Activated CD8-positive, alpha-beta memory T cell treated with anti-CD3 and anti-CD28 coated beads for 36 hours (primary cell): ENCODE results near the gene EHD1. TPM values are rescaled to one million over a fixed set of nuclear protein-coding genes. Genes with fewer than 3 reads are reported as not detected.
"Not testable (repeated sequence)": the region's sequence is repeated elsewhere in the genome, so short reads cannot be mapped to it uniquely, and the experiment has no call there.

Experiments
- CTCF ChIA-PET: fragments of 350-600 bp; sonication (Branson Sonifier 250); formaldehyde crosslinking; loops from one replicate; lab custom pipeline; 2021; ENCODE audit warnings: antibody characterized with exemption; lab: Charles Lee
- POLR2A ChIA-PET: fragments of 350-600 bp; sonication (Branson Sonifier 250); formaldehyde crosslinking; loops from one replicate; lab custom pipeline; 2021; ENCODE audit warnings: antibody characterized with exemption; lab: Charles Lee
- total RNA-seq, 2 experiments: library from RNA; stranded (reverse); gene quantifications; one replicate each; pipeline ENCODE4 v1.2.3, GENCODE V29; 2021

The EHD1 gene
- total RNA-seq, 2 experiments from 2014 or later = 82.2 to 85.8 TPM

GRCh38 chr11:64836448-64837072, 41.9 kb downstream of the EHD1 start:
- CTCF ChIA-PET = interaction anchor here (0.5 to 1.4 kb wide), 5 partner anchors 10 to 177 kb away, joined by 3 to 7 read pairs (median 4); partner anchors contain the start of gene ARL2
- POLR2A ChIA-PET = no interaction called here

DNA sequence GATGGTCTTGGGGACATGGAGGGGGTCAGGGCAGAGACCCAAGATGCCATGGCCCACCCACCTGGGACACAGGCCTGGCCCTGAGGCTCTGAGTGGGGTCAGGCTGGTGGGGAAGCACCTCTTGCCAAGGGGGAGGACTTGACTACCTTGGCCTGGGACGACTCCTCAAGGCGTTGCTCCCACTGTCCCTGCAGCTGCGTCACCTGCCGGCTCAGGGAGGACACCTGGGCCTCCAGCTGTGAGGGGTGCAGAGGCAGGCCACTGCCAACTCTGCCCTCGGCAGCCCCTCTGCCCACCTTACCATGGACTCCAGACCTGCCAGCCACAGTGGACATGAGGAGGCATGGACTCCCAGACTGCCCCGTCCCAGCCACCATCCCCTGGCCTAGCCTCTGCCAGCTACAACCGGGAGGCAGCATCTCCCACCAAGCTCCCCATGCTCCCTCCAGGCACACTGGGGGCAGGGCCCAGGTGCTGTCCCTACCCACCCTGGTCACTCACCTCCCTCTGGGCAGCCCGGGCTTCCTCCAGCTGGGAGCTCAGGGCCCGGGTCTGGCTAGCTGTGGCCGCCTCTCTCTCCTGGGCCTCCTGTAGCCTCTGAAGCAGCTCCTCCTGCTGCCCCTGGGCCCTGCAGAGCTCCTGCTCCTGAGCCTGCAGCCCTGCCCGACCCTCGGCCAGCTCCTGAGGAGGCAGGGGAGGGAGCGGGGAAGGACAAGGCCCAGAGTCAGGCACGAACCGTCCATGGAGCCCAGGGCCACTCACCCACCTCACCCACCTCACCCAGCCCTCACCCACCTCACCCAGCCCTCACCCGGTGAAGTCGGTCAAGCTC, 42.6 kb downstream of the EHD1 start:
- CTCF ChIA-PET = interaction anchor here (0.5 to 1.4 kb wide), 3 partner anchors 11 to 178 kb away, joined by 4 to 7 read pairs (median 4); partner anchors contain the start of gene ARL2
- POLR2A ChIA-PET = interaction anchor here (0.5 kb wide), 1 partner anchor 51 kb away, joined by 3 read pairs; no protein-coding TSS in a partner anchor

DNA sequence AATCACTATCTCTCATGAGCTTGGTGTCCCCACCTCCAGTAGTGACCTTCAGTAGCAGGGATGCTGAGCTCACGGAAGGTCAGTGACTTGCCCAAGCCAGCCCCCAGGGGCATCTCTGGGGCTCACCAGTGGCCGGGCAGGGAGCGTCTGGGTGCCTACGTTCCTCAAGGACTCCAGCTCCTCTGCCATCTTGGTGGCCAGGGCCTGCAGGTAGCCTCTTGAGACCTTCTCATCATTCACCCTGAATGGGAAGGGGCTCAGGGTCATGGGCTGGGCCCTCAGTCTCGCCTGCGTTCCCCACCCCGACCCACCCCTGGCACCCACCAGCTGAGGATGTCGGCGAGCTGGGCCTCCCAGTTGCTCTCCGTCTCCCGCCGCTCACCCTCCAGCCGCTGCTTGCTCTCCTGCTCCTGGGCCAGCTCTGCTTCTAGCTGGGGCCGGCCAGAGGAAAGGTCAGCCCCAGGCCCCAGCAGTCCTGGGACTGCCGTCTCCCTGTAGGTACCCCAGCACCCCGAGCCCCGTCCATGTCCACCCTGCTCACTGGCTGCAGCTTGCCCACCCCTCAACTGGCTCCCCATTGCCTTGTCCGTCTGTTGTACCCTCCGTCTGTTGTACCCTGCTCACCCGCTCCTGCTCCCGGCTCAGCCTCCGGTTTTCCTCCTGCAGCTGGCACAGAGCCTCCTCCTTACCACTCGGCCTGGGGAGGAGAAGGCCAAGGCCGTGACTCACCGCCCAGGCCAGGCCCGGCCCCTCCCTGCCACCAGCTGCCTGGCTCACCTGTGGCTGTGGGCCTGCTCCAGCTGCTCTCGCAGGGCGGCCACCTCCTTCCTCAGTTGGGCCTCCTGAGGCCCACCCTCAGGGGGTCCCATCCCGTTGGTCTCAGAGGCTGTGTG, 43.5 kb downstream of the EHD1 start:
- ChIA-PET CTCF (no interaction called here), POLR2A (no interaction called here)

GRCh38 chr11:64834031-64834722, 44.2 kb downstream of the EHD1 start:
- ChIA-PET POLR2A (no interaction called here), CTCF (no interaction called here)

GRCh38 chr11:64833509-64833908, 44.9 kb downstream of the EHD1 start:
- ChIA-PET CTCF (no interaction called here), POLR2A (no interaction called here)

DNA sequence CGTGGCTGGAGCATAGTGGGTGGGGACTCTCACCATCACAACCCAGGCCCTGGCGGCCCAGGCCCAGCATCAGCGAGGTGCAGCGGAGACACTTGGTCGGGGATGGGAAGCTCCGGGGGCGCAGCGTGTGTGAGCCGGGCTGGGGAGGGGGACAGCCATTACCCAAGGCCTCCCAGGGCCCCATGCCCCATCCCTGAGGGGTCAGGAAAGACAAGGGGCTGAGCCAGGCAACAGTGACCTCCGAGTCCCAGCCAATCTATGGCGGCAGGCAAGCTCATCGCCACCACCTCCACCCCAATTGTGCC, 45.3 kb downstream of the EHD1 start:
- CTCF ChIA-PET = no interaction called here

DNA sequence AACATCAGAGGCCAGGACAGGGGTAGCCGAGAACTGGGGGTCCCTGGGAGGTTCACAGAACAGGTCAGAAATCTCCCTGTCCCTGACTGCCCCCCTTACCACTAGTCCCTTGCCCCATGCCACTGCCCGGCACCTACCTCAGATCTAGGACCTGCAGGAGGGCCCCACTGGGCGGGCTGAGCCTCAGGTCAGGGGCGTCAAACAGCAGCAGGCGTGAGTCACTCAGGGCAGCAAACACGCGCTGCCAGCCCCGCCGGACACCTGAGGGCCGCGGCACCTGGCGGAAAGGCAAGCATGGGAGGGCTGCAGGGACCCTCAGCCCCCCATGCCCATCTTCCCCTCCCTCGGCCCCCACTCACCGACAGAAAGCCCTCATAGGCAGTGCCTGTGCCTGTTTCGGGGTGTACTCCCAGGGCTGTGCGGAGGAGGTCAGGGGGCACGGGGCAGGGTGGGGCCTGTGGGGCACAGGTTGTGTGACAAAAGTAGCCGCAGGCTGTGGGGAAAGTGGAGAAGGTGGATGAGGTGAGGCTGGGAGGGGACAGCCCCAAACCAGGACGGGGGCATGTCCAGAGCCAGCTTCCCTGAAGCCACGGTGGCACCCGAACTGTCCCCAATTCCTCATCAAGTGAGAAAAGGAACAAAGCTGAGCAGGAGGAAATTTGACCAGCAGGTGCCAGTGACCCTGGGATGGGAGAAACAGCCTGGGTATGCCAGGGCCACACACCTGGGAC, 45.8 kb downstream of the EHD1 start:
- ChIA-PET POLR2A (no interaction called here), CTCF (no interaction called here)

More for the DNA sequence above, 45.3 kb downstream of the EHD1 start:
- POLR2A ChIA-PET = no interaction called here

- ChIA-PET CTCF (no interaction called here), POLR2A (no interaction called here)
These were observed 47.0 kb downstream of the EHD1 start for GRCh38 chr11:64831411-64831891.

GRCh38 chr11:64829536-64830251, 48.7 kb downstream of the EHD1 start:
- CTCF ChIA-PET = interaction anchor here (0.9 kb wide), 1 partner anchor 126 kb away, joined by 3 read pairs; no protein-coding TSS in a partner anchor
- POLR2A ChIA-PET = no interaction called here

DNA sequence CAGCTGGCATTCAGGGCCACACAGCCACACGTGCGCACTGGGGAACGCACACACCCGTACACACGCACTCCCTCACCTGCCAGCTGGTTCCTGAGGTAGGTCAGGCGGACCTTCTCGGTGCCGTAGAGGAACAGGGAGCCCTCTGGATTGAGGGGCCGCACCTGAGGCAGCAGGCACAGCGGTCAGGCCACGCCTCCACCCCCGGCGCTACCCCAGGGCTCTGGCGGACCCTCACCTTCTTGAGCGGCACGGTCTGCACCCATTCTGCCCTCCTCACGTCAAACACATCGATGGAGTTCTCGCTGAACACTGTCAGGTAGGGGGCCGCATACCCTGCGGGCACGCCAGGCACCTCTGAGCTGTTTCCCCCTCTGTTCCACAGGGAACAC, 51.0 kb downstream of the EHD1 start:
- POLR2A ChIA-PET = no interaction called here
- CTCF ChIA-PET = interaction anchor here (0.6 kb wide), 1 partner anchor 327 kb away, joined by 3 read pairs; no protein-coding TSS in a partner anchor

DNA sequence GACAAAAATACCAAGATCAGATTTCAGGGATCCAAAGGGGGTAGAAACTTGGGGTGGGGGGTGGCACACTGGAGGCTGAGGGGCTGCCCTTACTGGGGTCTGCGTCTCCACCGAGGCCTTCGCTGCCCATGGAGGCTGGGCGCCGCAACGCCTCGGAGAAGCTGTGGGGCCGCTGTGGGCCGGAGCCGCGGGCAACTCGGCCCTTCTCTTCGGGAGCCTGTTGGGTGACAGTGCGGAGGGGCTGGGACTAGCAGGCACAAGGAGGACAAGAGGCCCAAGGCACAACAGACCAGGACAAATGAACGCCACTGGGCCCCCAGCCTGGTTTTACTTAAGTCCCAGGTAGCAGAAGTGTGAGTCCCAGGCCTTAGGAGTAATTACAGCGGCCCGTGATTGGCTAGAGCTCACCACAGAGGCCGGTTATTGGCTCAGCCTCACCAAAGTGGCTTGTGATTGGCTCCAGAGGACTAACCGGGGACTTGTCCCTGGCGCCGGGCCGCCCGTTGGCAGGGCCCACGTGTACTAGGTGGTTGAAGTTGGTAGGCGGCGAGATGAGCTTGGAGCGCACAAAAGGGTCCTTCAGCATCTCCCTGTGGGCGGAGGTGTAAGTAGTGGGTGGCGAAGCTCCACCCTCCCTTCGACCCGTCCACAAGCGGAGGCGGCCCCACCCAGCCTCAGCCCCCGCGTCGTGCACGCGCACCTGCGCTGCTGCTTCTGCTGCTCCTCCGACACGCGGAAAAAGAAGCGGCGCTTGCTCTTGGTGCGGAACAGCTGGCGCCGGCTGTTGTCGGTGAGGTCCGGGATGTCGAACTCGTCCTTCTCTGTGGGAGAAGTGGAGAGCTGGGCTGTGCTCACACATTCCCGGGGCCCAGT, 51.6 kb downstream of the EHD1 start:
- CTCF ChIA-PET = interaction anchor here (0.6 kb wide), 1 partner anchor 328 kb away, joined by 3 read pairs; no protein-coding TSS in a partner anchor
- POLR2A ChIA-PET = no interaction called here

GRCh38 chr11:64826062-64826461, 52.4 kb downstream of the EHD1 start:
- POLR2A ChIA-PET = no interaction called here

GRCh38 chr11:64823568-64824119, 54.8 kb downstream of the EHD1 start:
- POLR2A ChIA-PET = no interaction called here
- CTCF ChIA-PET = interaction anchor here (1.0 kb wide), 1 partner anchor 492 kb away, joined by 3 read pairs; no protein-coding TSS in a partner anchor

More at GRCh38 chr11:64826062-64826461, 52.4 kb downstream of the EHD1 start:
- CTCF ChIA-PET = no interaction called here

DNA sequence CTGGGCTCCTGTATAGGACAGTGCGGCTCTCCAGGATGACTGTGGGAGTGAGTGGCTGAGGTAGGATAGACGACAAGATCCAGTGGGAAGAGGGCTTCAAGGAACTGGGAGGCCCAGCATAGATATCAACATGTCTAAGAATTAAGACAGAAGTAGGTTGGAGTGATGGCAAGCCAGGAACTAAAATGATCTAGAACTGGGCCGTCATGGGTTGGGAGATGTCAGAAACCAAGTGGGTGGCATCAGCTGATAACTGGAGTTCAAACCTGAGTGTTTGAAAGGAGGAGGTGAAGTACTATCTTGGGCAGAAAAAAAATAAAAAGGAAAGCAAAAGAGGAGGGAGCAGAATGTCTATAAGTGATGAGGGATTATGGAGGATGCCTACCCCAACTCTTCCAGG, 60.9 kb downstream of the EHD1 start:
- POLR2A ChIA-PET = no interaction called here
- CTCF ChIA-PET = interaction anchor here (1.0 kb wide), 1 partner anchor 31 kb away, joined by 3 read pairs; no protein-coding TSS in a partner anchor

DNA sequence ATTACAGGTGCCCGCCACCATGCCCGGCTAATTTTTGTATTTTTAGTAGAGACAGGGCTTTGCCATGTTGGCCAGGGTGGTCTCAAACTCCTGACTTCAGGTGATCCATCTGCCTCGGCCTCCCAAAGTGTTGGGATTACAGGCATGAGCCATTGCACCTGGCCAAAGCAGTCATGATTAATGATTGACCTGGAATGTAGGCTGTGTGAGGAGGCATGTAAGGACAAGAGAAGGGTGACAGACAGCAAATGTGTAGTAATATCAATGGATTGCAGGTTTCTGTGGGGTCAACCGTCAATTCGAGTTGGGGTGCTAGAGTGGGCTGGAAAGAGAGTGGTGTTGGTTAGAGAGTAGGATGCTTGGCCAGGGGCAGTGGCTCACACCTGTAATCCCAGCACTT, 63.0 kb downstream of the EHD1 start:
- CTCF ChIA-PET, POLR2A ChIA-PET: not testable (repeated sequence)

GRCh38 chr11:64814712-64815187, 63.7 kb downstream of the EHD1 start:
- POLR2A ChIA-PET = no interaction called here

More at GRCh38 chr11:64814712-64815187, 63.7 kb downstream of the EHD1 start:
- CTCF ChIA-PET = no interaction called here
